ENCODE measurements around the gene GNA12. TPM values are rescaled to one million over a fixed set of nuclear protein-coding genes. Genes with fewer than 3 reads are reported as not detected.

GNA12 gene
- polyA plus RNA-seq, 1 of the 3 experiments (the other 2 are of a cell fraction): 64.8 TPM

- H3K4me3 ChIP-seq (ENCODE audit: low read depth in 2 of 2, low read length in 1 of 2): peak overlapping the region in 1 of 2 experiments; percentile 26; a peak in 2 of 4 replicates
- H3K9me2 ChIP-seq: no peaks in the 10 kb centered on the region
- DNase-seq: no peak
- ChIA-PET POLR2A (interaction anchor here (0.7 kb wide), 1 partner anchor 204 kb away, joined by 3 read pairs; no protein-coding TSS in a partner anchor), CTCF (interaction anchor here (1.3 to 4.2 kb wide), 2 partner anchors 12 to 42 kb away, joined by 7 to 17 read pairs; no protein-coding TSS in a partner anchor)
- H3K4me1 ChIP-seq (ENCODE audit: control insufficient read depth in 1 of 2, insufficient read depth in 2 of 2, low read depth in 1 of 2, low read length in 1 of 2): peaks cover 18 to 22% of the 10 kb centered on the region in 2 experiments
- H3K36me3 ChIP-seq (replicated peaks in 1 of 2; ENCODE audit: control insufficient read depth in 1 of 2, insufficient read depth in 2 of 2, low read length in 1 of 2): no peaks in the 10 kb centered on the region
- H3K4me2 ChIP-seq: peak overlapping the region; percentile 63
- TF ChIP-seq RAD21 (IDR thresholded peaks at IDR 0.05; ENCODE audit: low read length): no peak
- peak; percentile 63 for TF ChIP-seq NFIC (IDR thresholded peaks at IDR 0.05; ENCODE audit: borderline replicate concordance)
- TF ChIP-seq TAF1 (IDR thresholded peaks at IDR 0.05; ENCODE audit: borderline replicate concordance, low read depth, low read length): no peak
- no peak for TF ChIP-seq JUND (IDR thresholded peaks at IDR 0.05)
- TF ChIP-seq RFX5 (IDR thresholded peaks at IDR 0.05; ENCODE audit: low read length): no peak
- peaks cover 95% of the 10 kb centered on the region for H3K79me2 ChIP-seq (ENCODE audit: insufficient read depth)
- H4K20me1 ChIP-seq (ENCODE audit: insufficient read depth): peaks cover 28% of the 10 kb centered on the region
- peak overlapping the region; percentile 36 to 68; a peak in 3 of 4 replicates for H3K27ac ChIP-seq (ENCODE audit: low read depth in 2 of 2, low read length in 1 of 2)
- no peaks in the 10 kb centered on the region for H3K9me3 ChIP-seq
- no peaks in the 10 kb centered on the region for H3K27me3 ChIP-seq (ENCODE audit: insufficient read depth)
- peak overlapping the region; percentile 16; the same call in 1 of the 2 replicates for H3K9ac ChIP-seq
- 76% methylated on average over 28 of the region's 28 CpGs for WGBS (ENCODE audit: low lambda C conversion rate)
- H3F3A ChIP-seq (replicated peaks; ENCODE audit: insufficient read depth): peaks cover 14% of the 10 kb centered on the region
- H2AFZ ChIP-seq (ENCODE audit: low read depth): no peak overlapping the region
Measured at GRCh38 chr7:2802504-2803341, 41.4 kb downstream of the GNA12 start.

GRCh38 chr7:2802101-2802500 lies 42.0 kb downstream of the GNA12 start:
- H3K27ac ChIP-seq (ENCODE audit: low read depth in 2 of 2, low read length in 1 of 2): peak overlapping the region in 1 of 2 experiments; percentile 68; a peak in 2 of 4 replicates
- H3K79me2 ChIP-seq (ENCODE audit: insufficient read depth): peaks cover 95% of the 10 kb centered on the region
- peaks cover 28% of the 10 kb centered on the region for H4K20me1 ChIP-seq (ENCODE audit: insufficient read depth)
- no peaks in the 10 kb centered on the region for H3K36me3 ChIP-seq (replicated peaks in 1 of 2; ENCODE audit: control insufficient read depth in 1 of 2, insufficient read depth in 2 of 2, low read length in 1 of 2)
- POLR2A ChIA-PET: no interaction called here
- H3K9ac ChIP-seq: peak overlapping the region; percentile 16; the same call in 1 of the 2 replicates
- peak overlapping the region in 1 of 2 experiments; percentile 26; a peak in 2 of 4 replicates for H3K4me3 ChIP-seq (ENCODE audit: low read depth in 2 of 2, low read length in 1 of 2)
- CTCF ChIA-PET: interaction anchor here (1.3 to 4.2 kb wide), 2 partner anchors 11 to 41 kb away, joined by 7 to 17 read pairs; no protein-coding TSS in a partner anchor
- no peaks in the 10 kb centered on the region for H3K9me3 ChIP-seq
- WGBS (ENCODE audit: low lambda C conversion rate): 47% methylated on average over 2 of the region's 2 CpGs
- peaks cover 14% of the 10 kb centered on the region for H3F3A ChIP-seq (replicated peaks; ENCODE audit: insufficient read depth)
- H3K27me3 ChIP-seq (ENCODE audit: insufficient read depth): no peaks in the 10 kb centered on the region
- H3K4me2 ChIP-seq: peak overlapping the region; percentile 63
- peak; percentile 10; the same call in 1 of the 2 replicates for TF ChIP-seq JUND (IDR thresholded peaks at IDR 0.05)
- TF ChIP-seq SMC3 (IDR thresholded peaks at IDR 0.05; ENCODE audit: low read depth, low read length): no peak
- DNase-seq: no peak
- H3K9me2 ChIP-seq: no peaks in the 10 kb centered on the region
- peaks cover 17 to 22% of the 10 kb centered on the region in 2 experiments for H3K4me1 ChIP-seq (ENCODE audit: control insufficient read depth in 1 of 2, insufficient read depth in 2 of 2, low read depth in 1 of 2, low read length in 1 of 2)
- no peak overlapping the region for H2AFZ ChIP-seq (ENCODE audit: low read depth)

DNA sequence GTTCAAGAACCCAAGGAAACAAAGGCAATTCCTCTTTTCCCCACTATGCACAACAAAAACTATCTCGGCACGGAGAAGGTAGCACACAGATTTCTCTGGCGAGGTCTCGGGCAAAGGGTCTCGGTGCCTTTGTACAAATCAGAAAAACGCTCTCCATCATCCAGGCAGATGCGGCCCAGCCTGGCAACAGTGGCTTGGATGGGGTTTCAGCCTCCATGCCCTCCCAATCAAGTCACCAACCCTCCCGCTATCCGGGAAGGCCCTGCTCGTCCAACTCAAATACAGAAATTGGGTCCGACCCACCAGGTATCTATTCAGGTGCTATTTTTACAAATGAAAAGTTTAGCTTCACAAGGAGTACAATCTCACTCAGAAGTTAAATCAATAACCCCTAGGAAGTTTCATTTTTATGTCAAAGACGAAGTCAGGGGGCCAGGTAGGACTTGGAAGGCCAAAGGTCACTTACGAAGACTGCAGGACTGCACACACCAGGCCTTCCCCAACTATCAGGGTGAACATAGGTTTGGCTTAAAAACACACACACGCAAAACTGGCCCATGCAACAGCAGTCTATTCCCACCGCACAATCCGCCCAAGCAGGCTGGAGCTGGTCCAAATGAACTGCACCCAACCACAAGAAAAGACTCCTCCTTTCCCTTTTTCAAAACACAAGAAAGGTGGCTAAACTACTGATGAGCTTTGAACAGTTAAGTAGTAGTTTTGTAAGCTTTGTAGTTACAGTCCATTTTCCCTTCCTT lies 43.0 kb downstream of the GNA12 start:
- no peak for DNase-seq
- Histone ChIP-seq H4K20me1 (ENCODE audit: insufficient read depth) (peaks cover 28% of the 10 kb centered on the region), H3K79me2 (ENCODE audit: insufficient read depth) (peaks cover 97% of the 10 kb centered on the region), H2AFZ (ENCODE audit: low read depth) (no peak overlapping the region), H3K36me3 (replicated peaks in 1 of 2; ENCODE audit: control insufficient read depth in 1 of 2, insufficient read depth in 2 of 2, low read length in 1 of 2) (no peaks in the 10 kb centered on the region), H3K9me3 (no peaks in the 10 kb centered on the region), H3K9me2 (no peaks in the 10 kb centered on the region), H3K4me3 (ENCODE audit: low read depth in 2 of 2, low read length in 1 of 2) (no peak overlapping the region), H3K4me2 (no peak overlapping the region), H3F3A (replicated peaks; ENCODE audit: insufficient read depth) (peaks cover 14% of the 10 kb centered on the region), H3K27ac (ENCODE audit: low read depth in 2 of 2, low read length in 1 of 2) (peak overlapping the region in 1 of 2 experiments; percentile 68; a peak in 1 of 4 replicates), H3K27me3 (ENCODE audit: insufficient read depth) (no peaks in the 10 kb centered on the region), H3K9ac (no peak overlapping the region; the same call in 1 of the 2 replicates), H3K4me1 (ENCODE audit: control insufficient read depth in 1 of 2, insufficient read depth in 2 of 2, low read depth in 1 of 2, low read length in 1 of 2) (peaks cover 17 to 22% of the 10 kb centered on the region in 2 experiments)
- ChIA-PET CTCF (interaction anchor here (4.2 kb wide), 1 partner anchor 10 kb away, joined by 17 read pairs; no protein-coding TSS in a partner anchor), POLR2A (no interaction called here)
- 98% methylated on average over 16 of the region's 16 CpGs for WGBS (ENCODE audit: low lambda C conversion rate)
- TF ChIP-seq GATA2 (CRISPR knock-in tag; IDR thresholded peaks at IDR 0.05) (no peak), EZH2phosphoT487 (IDR thresholded peaks at IDR 0.05; ENCODE audit: borderline replicate concordance, low read depth) (no peak), RXRA (IDR thresholded peaks at IDR 0.05; ENCODE audit: borderline replicate concordance, low read depth) (no peak), MEF2A (IDR thresholded peaks at IDR 0.05; ENCODE audit: borderline replicate concordance, low read depth) (no peak), RFX5 (IDR thresholded peaks at IDR 0.05; ENCODE audit: low read length) (no peak), CTCF (IDR thresholded peaks at IDR 0.05) (no peak), TAF1 (IDR thresholded peaks at IDR 0.05; ENCODE audit: borderline replicate concordance, low read depth, low read length) (no peak), NRF1 (IDR thresholded peaks at IDR 0.05; ENCODE audit: low read depth, low read length) (no peak), FOXJ3 (CRISPR knock-in tag; IDR thresholded peaks at IDR 0.05) (no peak), TEAD4 (IDR thresholded peaks at IDR 0.05; ENCODE audit: borderline replicate concordance, insufficient read depth) (no peak), FOXM1 (IDR thresholded peaks at IDR 0.05; ENCODE audit: low read depth) (no peak), YY1 (IDR thresholded peaks at IDR 0.05; ENCODE audit: low read depth) (no peak), POLR2AphosphoS5 (IDR thresholded peaks at IDR 0.05; ENCODE audit: low read depth, low read length) (no peak), SIN3A (IDR thresholded peaks at IDR 0.05; ENCODE audit: borderline replicate concordance, low read depth, low read length) (no peak)
